CD4-positive, alpha-beta T cell (primary cell): Measurements from ENCODE around the gene SLC17A4. TPM values are rescaled to one million over a fixed set of nuclear protein-coding genes. Genes with fewer than 3 reads are reported as not detected.

Experiments
- ATAC-seq: fragments of 200-7000 bp; cut with Tn5 transposase; one replicate; pipeline ENCODE4 v1.10.0; 2022; ENCODE audit warnings: mild to moderate bottlenecking; ENCODE audit not compliant: poor library complexity
- CTCF ChIA-PET: fragments of 350-600 bp; sonication (Branson Sonifier 250); formaldehyde crosslinking; loops from one replicate; lab custom pipeline; 2021; ENCODE audit warnings: antibody characterized with exemption, inconsistent platforms; lab: Charles Lee
- POLR2A ChIA-PET: fragments of 350-600 bp; sonication (Branson Sonifier 250); formaldehyde crosslinking; loops from one replicate; lab custom pipeline; 2021; ENCODE audit warnings: antibody characterized with exemption, inconsistent platforms; lab: Charles Lee
- DNase-seq, 14 experiments: peaks; one replicate each; pipeline ENCODE4 v3.0.0-alpha.2; 2013 to 2020; ENCODE audit warnings: mixed read lengths in 2 of 14
- H3K27ac ChIP-seq, 2 donors: one replicate each; pipeline versions ENCODE4 v1.5.1 to v1.7.0; 2013; ENCODE audit warnings: low read length in 2 of 2, low read depth in 1 of 2, mild to moderate bottlenecking in 1 of 2
- H3K27me3 ChIP-seq, 2 experiments: 1 replicate in 1 of 2; 2 replicates in 1 of 2; pipeline versions ENCODE4 v1.6.1 to v1.7.0; 2013; ENCODE audit warnings: low read length in 2 of 2, control low read depth in 1 of 2, mild to moderate bottlenecking in 1 of 2, moderate library complexity in 1 of 2; ENCODE audit not compliant: insufficient read depth in 2 of 2, control insufficient read depth in 1 of 2
- H3K36me3 ChIP-seq: one replicate; pipeline ENCODE4 v1.6.1; 2013; ENCODE audit warnings: low read length, control low read depth; ENCODE audit not compliant: insufficient read depth
- H3K4me1 ChIP-seq: one replicate; pipeline ENCODE4 v1.6.1; 2013; ENCODE audit warnings: low read length, control low read depth; ENCODE audit not compliant: insufficient read depth
- H3K4me3 ChIP-seq: one replicate; pipeline ENCODE4 v1.5.1; 2013; ENCODE audit warnings: mild to moderate bottlenecking, low read length, moderate library complexity
- H3K9me3 ChIP-seq, 2 experiments: 1 replicate in 1 of 2; 2 replicates in 1 of 2; pipeline versions ENCODE4 v1.6.1 to v1.7.0; 2013; ENCODE audit warnings: low read length in 2 of 2, mild to moderate bottlenecking in 2 of 2, control low read depth in 1 of 2, moderate library complexity in 1 of 2; ENCODE audit not compliant: control insufficient read depth in 1 of 2, insufficient read depth in 1 of 2
- H3K27ac Mint-ChIP-seq: one replicate; pipeline ENCODE4 v1.8.0; 2020; ENCODE audit warnings: mixed read lengths
- H3K27me3 Mint-ChIP-seq: one replicate; pipeline ENCODE4 v1.8.0; 2021; ENCODE audit warnings: mixed read lengths
- H3K36me3 Mint-ChIP-seq: one replicate; pipeline ENCODE4 v1.8.0; 2021; ENCODE audit warnings: low read depth, mixed read lengths
- H3K4me1 Mint-ChIP-seq: one replicate; pipeline ENCODE4 v1.8.0; 2021; ENCODE audit warnings: low read depth, mixed read lengths
- H3K4me3 Mint-ChIP-seq: one replicate; pipeline ENCODE4 v1.8.0; 2020; ENCODE audit warnings: mild to moderate bottlenecking, mixed read lengths
- H3K9me3 Mint-ChIP-seq: one replicate; pipeline ENCODE4 v1.8.0; 2020; ENCODE audit warnings: mixed read lengths
- intact Hi-C, 2 experiments: fragments of 100-400 bp; cut with DNase I in 1 of 2; cut with micrococcal nuclease in 1 of 2; formaldehyde crosslinking; loops; one replicate each; pipeline versions ENCODE4 v1.15.1 to v1.9.0; 2023 to 2025; cut with DNase I, micrococcal nuclease
- total RNA-seq, 174 experiments: library from RNA in 2 of 174; stranded (reverse) in 2 of 174; gene quantifications; one replicate each; pipeline ENCODE4 v1.2.3 and lab custom pipeline; 2021 to 2026
- TF ChIP-seq, protein P1 (sequence below): fragments of 200-600 bp; IDR thresholded peaks from one replicate; pipeline ENCODE4 v1.8.0; 2022; ENCODE audit warnings: antibody characterized with exemption, mild to moderate bottlenecking

Gene SLC17A4
- total RNA-seq, 2 experiments from 2014 or later: not detected

DNA sequence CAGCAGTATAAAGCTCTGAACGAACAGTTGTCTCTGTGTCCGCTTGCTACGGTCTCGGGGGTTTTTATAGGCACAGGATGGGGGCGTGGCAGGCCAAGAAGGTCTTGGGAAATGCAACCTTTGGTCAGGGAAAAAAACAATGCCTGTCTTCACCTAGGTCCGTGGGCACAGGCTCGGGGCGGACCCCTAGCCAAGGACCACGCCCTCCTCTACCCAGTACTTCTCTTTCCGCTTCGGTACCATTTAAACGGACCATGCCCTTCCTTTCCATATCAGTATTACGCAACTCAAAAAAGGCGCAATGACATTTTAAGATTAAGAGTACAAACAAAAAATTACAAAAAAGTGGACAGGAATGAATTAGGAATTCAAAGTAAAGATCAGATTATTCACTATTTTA, 44.3 kb upstream of the SLC17A4 start:
- no peaks in the 10 kb centered on the region for H3K36me3 Mint-ChIP-seq
- POLR2A ChIA-PET: no interaction called here
- no peak for ATAC-seq
- Histone ChIP-seq H3K27me3 (peaks cover 0 to 5% of the 10 kb centered on the region in 2 experiments), H3K27ac (no peak overlapping the region), H3K9me3 (no peaks in the 10 kb centered on the region), H3K36me3 (no peaks in the 10 kb centered on the region), H3K4me3 (no peak overlapping the region), H3K4me1 (no peaks in the 10 kb centered on the region)
- TF ChIP-seq, protein P1, sequence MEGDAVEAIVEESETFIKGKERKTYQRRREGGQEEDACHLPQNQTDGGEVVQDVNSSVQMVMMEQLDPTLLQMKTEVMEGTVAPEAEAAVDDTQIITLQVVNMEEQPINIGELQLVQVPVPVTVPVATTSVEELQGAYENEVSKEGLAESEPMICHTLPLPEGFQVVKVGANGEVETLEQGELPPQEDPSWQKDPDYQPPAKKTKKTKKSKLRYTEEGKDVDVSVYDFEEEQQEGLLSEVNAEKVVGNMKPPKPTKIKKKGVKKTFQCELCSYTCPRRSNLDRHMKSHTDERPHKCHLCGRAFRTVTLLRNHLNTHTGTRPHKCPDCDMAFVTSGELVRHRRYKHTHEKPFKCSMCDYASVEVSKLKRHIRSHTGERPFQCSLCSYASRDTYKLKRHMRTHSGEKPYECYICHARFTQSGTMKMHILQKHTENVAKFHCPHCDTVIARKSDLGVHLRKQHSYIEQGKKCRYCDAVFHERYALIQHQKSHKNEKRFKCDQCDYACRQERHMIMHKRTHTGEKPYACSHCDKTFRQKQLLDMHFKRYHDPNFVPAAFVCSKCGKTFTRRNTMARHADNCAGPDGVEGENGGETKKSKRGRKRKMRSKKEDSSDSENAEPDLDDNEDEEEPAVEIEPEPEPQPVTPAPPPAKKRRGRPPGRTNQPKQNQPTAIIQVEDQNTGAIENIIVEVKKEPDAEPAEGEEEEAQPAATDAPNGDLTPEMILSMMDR: no peak
- DNase-seq: no peak
- intact Hi-C loops: loop anchor here in 1 of 2 experiments (10.0 kb wide), 1 partner anchor 485 kb away; no protein-coding TSS in a partner anchor
- peaks cover 12% of the 10 kb centered on the region for H3K27me3 Mint-ChIP-seq
- no peaks in the 10 kb centered on the region for H3K9me3 Mint-ChIP-seq
- CTCF ChIA-PET: interaction anchor here (0.9 kb wide), 1 partner anchor 10 kb away, joined by 4 read pairs; no protein-coding TSS in a partner anchor
- no peaks in the 10 kb centered on the region for H3K4me1 Mint-ChIP-seq
- no peak overlapping the region for H3K27ac Mint-ChIP-seq
- no peak overlapping the region for H3K4me3 Mint-ChIP-seq

DNA sequence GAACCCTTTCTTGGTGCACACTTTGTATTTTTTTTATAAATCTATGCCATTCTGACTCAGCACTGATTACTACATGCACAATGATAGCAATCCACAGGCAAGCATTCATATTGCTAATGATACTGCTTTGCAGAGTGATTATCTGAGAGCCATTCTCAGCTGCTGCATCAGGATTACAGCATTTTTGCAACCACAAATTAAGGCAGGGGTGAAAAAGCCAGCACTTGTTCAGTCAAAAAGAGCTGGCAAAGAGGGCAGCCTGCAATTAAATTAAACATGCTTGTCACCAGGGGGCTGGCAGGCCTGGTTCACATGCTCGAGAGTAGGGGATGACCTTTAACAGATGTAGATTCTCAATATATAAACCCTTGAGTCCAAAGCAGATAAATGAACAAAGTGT, 40.7 kb upstream of the SLC17A4 start:
- H3K27me3 ChIP-seq: no peaks in the 10 kb centered on the region
- no peaks in the 10 kb centered on the region for H3K4me1 Mint-ChIP-seq
- no peak overlapping the region for H3K27ac ChIP-seq
- TF ChIP-seq, protein P1: no peak
- H3K36me3 ChIP-seq: no peaks in the 10 kb centered on the region
- intact Hi-C loops: loop anchor here in 1 of 2 experiments (10.0 kb wide), 1 partner anchor 489 kb away; no protein-coding TSS in a partner anchor
- H3K4me3 Mint-ChIP-seq: no peak overlapping the region
- no peaks in the 10 kb centered on the region for H3K9me3 Mint-ChIP-seq
- H3K36me3 Mint-ChIP-seq: no peaks in the 10 kb centered on the region
- H3K27me3 Mint-ChIP-seq: peaks cover 9% of the 10 kb centered on the region
- H3K9me3 ChIP-seq: no peaks in the 10 kb centered on the region
- ATAC-seq (no peak), DNase-seq (no peak)
- POLR2A ChIA-PET: no interaction called here
- H3K4me1 ChIP-seq: no peaks in the 10 kb centered on the region
- H3K4me3 ChIP-seq: no peak overlapping the region
- no peak overlapping the region for H3K27ac Mint-ChIP-seq
- CTCF ChIA-PET: no interaction called here

DNA sequence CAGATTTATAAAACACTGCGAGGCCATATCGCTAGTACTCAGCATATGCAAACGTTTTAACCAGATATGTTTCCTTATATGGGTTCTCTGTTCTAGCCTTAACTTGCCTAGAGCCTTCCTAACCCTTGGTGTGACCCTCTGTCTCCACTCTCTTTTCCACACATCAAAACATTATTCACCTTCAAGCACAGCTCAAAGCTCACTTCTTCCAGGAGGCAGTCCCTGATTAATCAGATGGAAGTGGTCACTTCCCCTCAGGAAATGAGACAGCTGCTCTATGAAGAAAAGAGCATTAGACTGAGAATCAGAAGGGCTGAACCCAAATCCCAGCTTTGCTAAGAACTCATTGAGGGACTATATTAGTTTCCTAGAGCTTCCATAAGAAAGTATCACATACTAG, 39.8 kb upstream of the SLC17A4 start:
- Mint-ChIP-seq H3K4me3 (no peak overlapping the region), H3K27me3 (peaks cover 9% of the 10 kb centered on the region), H3K9me3 (no peaks in the 10 kb centered on the region), H3K36me3 (no peaks in the 10 kb centered on the region), H3K27ac (no peak overlapping the region), H3K4me1 (no peaks in the 10 kb centered on the region)
- CTCF ChIA-PET: no interaction called here
- intact Hi-C loops: loop anchor here (5.0 to 10.0 kb wide), 2 partner anchors 490 to 492 kb away; no protein-coding TSS in a partner anchor
- POLR2A ChIA-PET: no interaction called here
- Histone ChIP-seq H3K4me1 (no peaks in the 10 kb centered on the region), H3K9me3 (no peaks in the 10 kb centered on the region), H3K27ac (no peak overlapping the region), H3K27me3 (peaks cover 0 to 5% of the 10 kb centered on the region in 2 experiments), H3K36me3 (no peaks in the 10 kb centered on the region), H3K4me3 (no peak overlapping the region)
- ATAC-seq: no peak
- TF ChIP-seq, protein P1: no peak
- DNase-seq: no peak
